Body of pancreas (tissue), 4 donors: ENCODE results near the gene CYP4F3. TPM values are rescaled to one million over a fixed set of nuclear protein-coding genes. Genes with fewer than 3 reads are reported as not detected.
"Not testable (repeated sequence)": the region's sequence is repeated elsewhere in the genome, so short reads cannot be mapped to it uniquely, and the experiment has no call there.

Experiments
- ATAC-seq: fragments of 150-250 bp; one replicate; pipeline ENCODE4 v1.9.1; 2016
- DNase-seq, 4 donors: peaks; one replicate each; pipeline ENCODE4 v3.0.0-alpha.2; 2019
- H3K27ac ChIP-seq, 4 donors: fragments of 200-600 bp; sonication (generic); 1 replicate in 3 of 4; 2 replicates in 1 of 4; pipeline versions ENCODE4 v1.5.1 to v1.6.1; 2016 to 2019; ENCODE audit warnings: mild to moderate bottlenecking in 1 of 4, mixed read lengths in 1 of 4, moderate library complexity in 1 of 4
- H3K27me3 ChIP-seq, 2 donors: fragments of 200-600 bp; sonication (generic); one replicate each; pipeline ENCODE4 v1.6.0; 2016; ENCODE audit warnings: mild to moderate bottlenecking in 1 of 2
- H3K36me3 ChIP-seq, 2 donors: fragments of 200-600 bp; sonication (generic); replicated peaks in 1 of 2; 2 replicates each; pipeline ENCODE4 v1.5.1; 2016; ENCODE audit warnings: low read depth in 2 of 2; ENCODE audit not compliant: insufficient read depth in 1 of 2
- H3K4me1 ChIP-seq: fragments of 200-600 bp; sonication (generic); one replicate; pipeline ENCODE4 v1.6.0; 2016
- H3K4me3 ChIP-seq, 2 donors: fragments of 200-600 bp; sonication (generic); 1 replicate in 1 of 2; 2 replicates in 1 of 2; pipeline ENCODE4 v1.5.1; 2016 to 2019
- H3K9me3 ChIP-seq, 3 donors: fragments of 200-600 bp; sonication (generic); 1 replicate in 2 of 3; 2 replicates in 1 of 3; pipeline ENCODE4 v1.5.1; 2016
- CTCF ChIP-seq, 7 experiments: fragments of 450-650 bp in 4 of 7; fragments of 200-600 bp in 3 of 7; sonication (generic) in 3 of 7; IDR thresholded peaks; one replicate each; pipeline ENCODE4 v1.5.1; 2016 to 2019; ENCODE audit warnings: antibody characterized with exemption in 7 of 7
- POLR2A ChIP-seq, 3 donors: fragments of 450-650 bp; IDR thresholded peaks; one replicate each; pipeline ENCODE4 v1.6.1; 2016; ENCODE audit warnings: antibody characterized with exemption in 3 of 3, mild to moderate bottlenecking in 2 of 3
- WGBS, 2 donors: methylation state at CpG; one replicate each; pipeline ENCODE4 v1.1.5; 2017; 5-methylcytosine and 5-hydroxymethylcytosine counted together
- intact Hi-C: fragments of 100-400 bp; cut with DNase I; formaldehyde crosslinking; loops from one replicate; pipeline ENCODE4 v1.15.1; 2023
- total RNA-seq, 2 donors: library from RNA; depleted of rRNA; stranded (reverse); fragments of >200 nt; gene quantifications; one replicate each; pipeline ENCODE4 v1.1.0, GENCODE V29; 2016

Gene CYP4F3
- 1 to 10 TPM in 1 of 2 donors, under 1 TPM in 1; 0.33 to 2.6 TPM for total RNA-seq

- Histone ChIP-seq H3K9me3 (no peaks in the 10 kb centered on the region), H3K27me3 (no peaks in the 10 kb centered on the region)
- ATAC-seq: peak; percentile 53
These were observed at the start of gene CYP4F3 for GRCh38 chr19:15640294-15640903. CYP4F3 (plus strand) TSS chr19:15640897; CDS start chr19:15641416, 519 bp downstream.

GRCh38 chr19:15591796-15592195 lies 48.9 kb upstream of the CYP4F3 start:
- Histone ChIP-seq H3K36me3 (no peaks in the 10 kb centered on the region), H3K9me3 (peaks cover 0 to 6% (median 0%) of the 10 kb centered on the region in 3 donors), H3K4me3 (no peak overlapping the region), H3K27ac (no peak overlapping the region), H3K4me1 (no peaks in the 10 kb centered on the region), H3K27me3 (no peaks in the 10 kb centered on the region)
- no peak for TF ChIP-seq CTCF (IDR thresholded peaks at IDR 0.05)
- no peak for TF ChIP-seq POLR2A (IDR thresholded peaks at IDR 0.05)
- 38 to 72% methylated on average over 4 of the region's 4 CpGs for WGBS, 2 donors
- intact Hi-C loops: no loop called here
- no peak for DNase-seq
- ATAC-seq: no peak

More at GRCh38 chr19:15640294-15640903, at the start of gene CYP4F3:
- TF ChIP-seq CTCF (IDR thresholded peaks at IDR 0.05): no peak
- no peak for TF ChIP-seq POLR2A (IDR thresholded peaks at IDR 0.05)
- no peak within 1 kb of the TSS for H3K4me3 ChIP-seq
- no peak within 1 kb of the TSS for H3K27ac ChIP-seq
- WGBS, 2 donors: 54 to 62% methylated on average over 6 of the region's 6 CpGs
- no peaks in the 10 kb centered on the region for H3K4me1 ChIP-seq
- H3K36me3 ChIP-seq: no peaks in the 10 kb centered on the region
- intact Hi-C loops: no loop called here
- peak; percentile 42 to 74 (median 64) for DNase-seq

GRCh38 chr19:15592506-15592905 lies 48.2 kb upstream of the CYP4F3 start:
- H3K36me3 ChIP-seq, H3K4me3 ChIP-seq, H3K27me3 ChIP-seq, H3K27ac ChIP-seq, intact Hi-C loops, H3K9me3 ChIP-seq, H3K4me1 ChIP-seq, DNase-seq, ATAC-seq: not testable (repeated sequence)
- WGBS, 2 donors: 12 to 20% methylated on average over 5 of the region's 5 CpGs

- H3K27ac ChIP-seq, H3K36me3 ChIP-seq, H3K4me1 ChIP-seq, DNase-seq, H3K4me3 ChIP-seq, H3K9me3 ChIP-seq, intact Hi-C loops, H3K27me3 ChIP-seq, ATAC-seq: not testable (repeated sequence)
- 0 to 29% methylated on average over 1 to 4 of the region's 4 CpGs for WGBS, 2 donors
These were observed 46.9 kb upstream of the CYP4F3 start for GRCh38 chr19:15593766-15594165.

- 8 to 17% methylated on average over 6 of the region's 6 CpGs for WGBS, 2 donors
- intact Hi-C loops: no loop called here
- H3K27me3 ChIP-seq: no peaks in the 10 kb centered on the region
- H3K36me3 ChIP-seq: no peaks in the 10 kb centered on the region
- no peak overlapping the region for H3K4me3 ChIP-seq
- ATAC-seq (no peak), DNase-seq (peak in 1 of 4 donors; percentile 14)
- H3K9me3 ChIP-seq: peaks cover 0 to 6% (median 0%) of the 10 kb centered on the region in 3 donors
- H3K4me1 ChIP-seq: no peaks in the 10 kb centered on the region
- H3K27ac ChIP-seq: no peak overlapping the region
- TF ChIP-seq POLR2A (IDR thresholded peaks at IDR 0.05): no peak
- no peak for TF ChIP-seq CTCF (IDR thresholded peaks at IDR 0.05)
These were observed 45.6 kb upstream of the CYP4F3 start for GRCh38 chr19:15595069-15595468.

- intact Hi-C loops, DNase-seq: not testable (repeated sequence)
These were observed 32.4 kb upstream of the CYP4F3 start for GRCh38 chr19:15607978-15608925.

More at GRCh38 chr19:15607978-15608925, 32.4 kb upstream of the CYP4F3 start:
- H3K4me3 ChIP-seq, H3K4me1 ChIP-seq, H3K27ac ChIP-seq, H3K9me3 ChIP-seq, ATAC-seq, H3K36me3 ChIP-seq, H3K27me3 ChIP-seq: not testable (repeated sequence)
- WGBS, 2 donors: 43 to 77% methylated on average over 3 to 22 of the region's 27 CpGs
